Measurements from ENCODE around the gene YPEL4. TPM values are rescaled to one million over a fixed set of nuclear protein-coding genes. Genes with fewer than 3 reads are reported as not detected.

Gene YPEL4
- total RNA-seq, 1 experiment from 2014 or later: not detected

Small RNA genes within 50 kb of the gene (small RNA-seq; reads per million reads assigned to genes)
- gene MIR130A: not detected

Other genes with a start within 250 kb of the YPEL4 start
- gene SLC43A3, start 222.8 kb downstream of the YPEL4 start, total RNA-seq (2014; rRNA removed; shearing (Covaris generic)): not detected in 2 replicates
- 0.79 and 1.1 TPM in 2 replicates for gene RTN4RL2, start 189.4 kb downstream of the YPEL4 start, total RNA-seq (2014; rRNA removed; shearing (Covaris generic))
- gene SLC43A1, start 134.2 kb downstream of the YPEL4 start, total RNA-seq (2014; rRNA removed; shearing (Covaris generic)): 47.7 and 60.8 TPM in 2 replicates
- 133 and 143 TPM in 2 replicates for gene TIMM10, start 119.2 kb downstream of the YPEL4 start, total RNA-seq (2014; rRNA removed; shearing (Covaris generic))
- not detected in 2 replicates for gene SMTNL1, start 112.3 kb downstream of the YPEL4 start, total RNA-seq (2014; rRNA removed; shearing (Covaris generic))
- gene UBE2L6, start 82.2 kb downstream of the YPEL4 start, total RNA-seq (2014; rRNA removed; shearing (Covaris generic)): 1.3 and 3.5 TPM in 2 replicates
- gene SERPING1, start 52.2 kb downstream of the YPEL4 start, total RNA-seq (2014; rRNA removed; shearing (Covaris generic)): not detected in 2 replicates
- gene CLP1, start 7.8 kb upstream of the YPEL4 start, total RNA-seq (2014; rRNA removed; shearing (Covaris generic)): 19.1 and 19.8 TPM in 2 replicates
- 63.0 and 65.9 TPM in 2 replicates for gene ZDHHC5, start 18.2 kb upstream of the YPEL4 start, total RNA-seq (2014; rRNA removed; shearing (Covaris generic))
- 28.9 and 35.0 TPM in 2 replicates for gene MED19, start 62.3 kb upstream of the YPEL4 start, total RNA-seq (2014; rRNA removed; shearing (Covaris generic))
- 148 and 150 TPM in 2 replicates for gene TMX2, start 62.7 kb upstream of the YPEL4 start, total RNA-seq (2014; rRNA removed; shearing (Covaris generic))
- 352 and 413 TPM in 2 replicates for gene SELENOH, start 91.6 kb upstream of the YPEL4 start, total RNA-seq (2014; rRNA removed; shearing (Covaris generic))
- not detected in 2 replicates for gene BTBD18, start 101.9 kb upstream of the YPEL4 start, total RNA-seq (2014; rRNA removed; shearing (Covaris generic))
- gene CTNND1, start 111.9 kb upstream of the YPEL4 start, total RNA-seq (2014; rRNA removed; shearing (Covaris generic)): 134 and 185 TPM in 2 replicates

Measured in HT-29 (cell line).